Sigmoid colon (tissue), 7 donors: ENCODE measurements around the gene NRAP. TPM values are rescaled to one million over a fixed set of nuclear protein-coding genes. Genes with fewer than 3 reads are reported as not detected.

Experiments used
- DNase-seq: peaks from one replicate; pipeline ENCODE4 v3.0.0-alpha.2; 2019
- H3K27ac ChIP-seq, 4 donors: fragments of 200-600 bp; sonication (generic); one replicate each; pipeline ENCODE4 v1.5.1; 2016 to 2019; ENCODE audit warnings: mild to moderate bottlenecking in 1 of 4
- H3K27me3 ChIP-seq, 3 donors: fragments of 200-600 bp; sonication (generic); one replicate each; pipeline ENCODE4 v1.5.1; 2019; ENCODE audit warnings: mild to moderate bottlenecking in 1 of 3
- H3K36me3 ChIP-seq, 4 donors: fragments of 200-600 bp; sonication (generic); one replicate each; pipeline ENCODE4 v1.5.1; 2016 to 2019
- H3K4me1 ChIP-seq, 4 donors: fragments of 200-600 bp; sonication (generic); one replicate each; pipeline ENCODE4 v1.5.1; 2017 to 2019
- H3K4me3 ChIP-seq, 4 donors: fragments of 200-600 bp; sonication (generic); one replicate each; pipeline ENCODE4 v1.5.1; 2017 to 2019; ENCODE audit warnings: mild to moderate bottlenecking in 2 of 4, moderate library complexity in 1 of 4
- H3K9me3 ChIP-seq, 4 donors: fragments of 200-600 bp in 3 of 4; sonication (generic) in 3 of 4; one replicate each; pipeline versions ENCODE4 v1.5.1 to v1.6.1; 2013 to 2019
- CTCF ChIP-seq, 4 experiments: fragments of 450-650 bp in 3 of 4; fragments of 200-600 bp in 1 of 4; IDR thresholded peaks; one replicate each; pipeline ENCODE4 v1.5.1; 2016 to 2019; ENCODE audit warnings: antibody characterized with exemption in 4 of 4, mild to moderate bottlenecking in 3 of 4, moderate library complexity in 2 of 4
- EP300 ChIP-seq, 4 donors: sonication (generic); formaldehyde crosslinking; IDR thresholded peaks; one replicate each; pipeline ENCODE4 v1.6.1; 2017; ENCODE audit warnings: antibody characterized with exemption in 4 of 4
- POLR2A ChIP-seq, 2 donors: fragments of 450-650 bp; IDR thresholded peaks; one replicate each; pipeline ENCODE4 v1.6.1; 2016; ENCODE audit warnings: antibody characterized with exemption in 2 of 2, mild to moderate bottlenecking in 2 of 2, moderate library complexity in 2 of 2
- POLR2AphosphoS5 ChIP-seq, 4 donors: sonication (generic); formaldehyde crosslinking; IDR thresholded peaks; one replicate each; pipeline ENCODE4 v1.6.1; 2017; ENCODE audit warnings: antibody characterized with exemption in 4 of 4
- WGBS, 2 donors: extraction: QIAGEN DNeasy Blood & Tissue Kit; methylation state at CpG; one replicate each; pipeline ENCODE4 v1.1.7; 2013; 5-methylcytosine and 5-hydroxymethylcytosine counted together
- intact Hi-C: fragments of 100-400 bp; cut with DNase I; formaldehyde crosslinking; loops from one replicate; pipeline ENCODE4 v1.15.1; 2023
- polyA plus RNA-seq, 3 donors: library from polyadenylated mRNA; stranded (reverse); fragments of 200-250 nt; gene quantifications; one replicate each; pipeline ENCODE4 v1.2.3, GENCODE V29; 2013
- total RNA-seq, 4 donors: library from RNA; depleted of rRNA; stranded (reverse); fragments of >200 nt; gene quantifications; one replicate each; pipeline ENCODE4 v1.1.0, GENCODE V29; 2016
- donor health status: healthy with polysubstance abuse.
- donor health status: Bipolar disorder and iron deficiency.
- donor health status: healthy.

The NRAP gene, protein sequence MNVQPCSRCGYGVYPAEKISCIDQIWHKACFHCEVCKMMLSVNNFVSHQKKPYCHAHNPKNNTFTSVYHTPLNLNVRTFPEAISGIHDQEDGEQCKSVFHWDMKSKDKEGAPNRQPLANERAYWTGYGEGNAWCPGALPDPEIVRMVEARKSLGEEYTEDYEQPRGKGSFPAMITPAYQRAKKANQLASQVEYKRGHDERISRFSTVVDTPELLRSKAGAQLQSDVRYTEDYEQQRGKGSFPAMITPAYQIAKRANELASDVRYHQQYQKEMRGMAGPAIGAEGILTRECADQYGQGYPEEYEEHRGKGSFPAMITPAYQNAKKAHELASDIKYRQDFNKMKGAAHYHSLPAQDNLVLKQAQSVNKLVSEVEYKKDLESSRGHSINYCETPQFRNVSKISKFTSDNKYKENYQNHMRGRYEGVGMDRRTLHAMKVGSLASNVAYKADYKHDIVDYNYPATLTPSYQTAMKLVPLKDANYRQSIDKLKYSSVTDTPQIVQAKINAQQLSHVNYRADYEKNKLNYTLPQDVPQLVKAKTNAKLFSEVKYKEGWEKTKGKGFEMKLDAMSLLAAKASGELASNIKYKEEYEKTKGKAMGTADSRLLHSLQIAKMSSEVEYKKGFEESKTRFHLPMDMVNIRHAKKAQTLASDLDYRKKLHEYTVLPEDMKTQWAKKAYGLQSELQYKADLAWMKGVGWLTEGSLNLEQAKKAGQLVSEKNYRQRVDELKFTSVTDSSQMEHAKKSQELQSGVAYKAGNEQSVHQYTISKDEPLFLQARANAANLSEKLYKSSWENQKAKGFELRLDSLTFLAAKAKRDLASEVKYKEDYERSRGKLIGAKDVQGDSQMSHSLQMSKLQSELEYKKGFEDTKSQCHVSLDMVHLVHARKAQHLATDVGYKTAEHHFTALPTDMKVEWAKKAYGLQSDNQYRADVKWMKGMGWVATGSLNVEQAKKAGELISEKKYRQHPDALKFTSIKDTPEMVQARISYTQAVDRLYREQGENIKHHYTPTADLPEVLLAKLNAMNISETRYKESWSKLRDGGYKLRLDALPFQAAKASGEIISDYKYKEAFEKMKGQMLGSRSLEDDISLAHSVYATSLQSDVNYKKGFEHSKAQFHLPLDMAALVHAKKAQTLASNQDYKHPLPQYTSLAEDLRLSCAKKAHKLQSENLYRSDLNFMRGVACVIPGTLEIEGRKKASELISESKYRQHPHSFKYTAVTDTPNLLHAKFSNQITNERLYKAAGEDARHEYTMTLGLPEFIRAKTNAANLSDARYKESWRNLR (N-terminal part only)
- total RNA-seq (not detected), polyA plus RNA-seq (1 to 10 TPM in 1 of 3 donors, under 1 TPM in 2; 0.41 to 1.2 (median 0.46) TPM)

GRCh38 chr10:113663908-113664307 lies at the start of gene NRAP:
Gene NRAP (minus strand): TSS chr10:113664041. CDS start chr10:113663882, 159 bp downstream.
- WGBS, 2 donors = 88 to 91% methylated on average over 5 of the region's 5 CpGs
- Histone ChIP-seq H3K4me3 (no peak within 1 kb of the TSS), H3K27ac (no peak within 1 kb of the TSS), H3K9me3 (no peaks in the 10 kb centered on the region), H3K36me3 (no peaks in the 10 kb centered on the region), H3K4me1 (no peaks in the 10 kb centered on the region), H3K27me3 (no peaks in the 10 kb centered on the region)
- TF ChIP-seq CTCF (IDR thresholded peaks at IDR 0.05) (no peak), POLR2A (IDR thresholded peaks at IDR 0.05) (no peak), POLR2AphosphoS5 (IDR thresholded peaks at IDR 0.05) (no peak), EP300 (IDR thresholded peaks at IDR 0.05) (no peak)
- DNase-seq = no peak
- intact Hi-C loops = no loop called here

DNA sequence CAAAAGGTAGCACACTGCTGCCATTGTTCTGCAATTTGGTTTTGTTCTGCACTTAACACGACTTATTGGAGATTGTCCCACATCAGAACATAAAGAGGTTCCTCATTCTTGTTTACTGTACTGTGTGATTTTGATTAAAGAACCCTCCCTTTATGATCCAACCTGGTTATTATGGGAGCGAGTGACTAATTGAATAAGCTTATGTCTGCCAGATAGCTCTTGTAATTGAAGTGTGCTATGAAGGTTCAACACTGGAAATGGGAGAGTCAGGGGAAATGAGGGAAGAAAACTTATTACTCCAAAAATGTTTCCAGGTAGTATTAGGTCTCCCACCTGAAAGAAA lies 49.8 kb upstream of the NRAP start:
- WGBS, 2 donors = 15 to 74% methylated on average over 2 of the region's 2 CpGs
- Histone ChIP-seq H3K27ac (no peak overlapping the region), H3K4me1 (peaks cover 0 to 33% (median 29%) of the 10 kb centered on the region in 4 donors), H3K9me3 (no peaks in the 10 kb centered on the region), H3K36me3 (peaks cover 0 to 15% (median 3%) of the 10 kb centered on the region in 4 donors), H3K27me3 (no peaks in the 10 kb centered on the region), H3K4me3 (no peak overlapping the region)
- no peak for DNase-seq
- TF ChIP-seq CTCF (IDR thresholded peaks at IDR 0.05) = no peak
- no peak for TF ChIP-seq POLR2A (IDR thresholded peaks at IDR 0.05)
- TF ChIP-seq POLR2AphosphoS5 (IDR thresholded peaks at IDR 0.05) = no peak
- no peak for TF ChIP-seq EP300 (IDR thresholded peaks at IDR 0.05)
- intact Hi-C loops = no loop called here

DNA sequence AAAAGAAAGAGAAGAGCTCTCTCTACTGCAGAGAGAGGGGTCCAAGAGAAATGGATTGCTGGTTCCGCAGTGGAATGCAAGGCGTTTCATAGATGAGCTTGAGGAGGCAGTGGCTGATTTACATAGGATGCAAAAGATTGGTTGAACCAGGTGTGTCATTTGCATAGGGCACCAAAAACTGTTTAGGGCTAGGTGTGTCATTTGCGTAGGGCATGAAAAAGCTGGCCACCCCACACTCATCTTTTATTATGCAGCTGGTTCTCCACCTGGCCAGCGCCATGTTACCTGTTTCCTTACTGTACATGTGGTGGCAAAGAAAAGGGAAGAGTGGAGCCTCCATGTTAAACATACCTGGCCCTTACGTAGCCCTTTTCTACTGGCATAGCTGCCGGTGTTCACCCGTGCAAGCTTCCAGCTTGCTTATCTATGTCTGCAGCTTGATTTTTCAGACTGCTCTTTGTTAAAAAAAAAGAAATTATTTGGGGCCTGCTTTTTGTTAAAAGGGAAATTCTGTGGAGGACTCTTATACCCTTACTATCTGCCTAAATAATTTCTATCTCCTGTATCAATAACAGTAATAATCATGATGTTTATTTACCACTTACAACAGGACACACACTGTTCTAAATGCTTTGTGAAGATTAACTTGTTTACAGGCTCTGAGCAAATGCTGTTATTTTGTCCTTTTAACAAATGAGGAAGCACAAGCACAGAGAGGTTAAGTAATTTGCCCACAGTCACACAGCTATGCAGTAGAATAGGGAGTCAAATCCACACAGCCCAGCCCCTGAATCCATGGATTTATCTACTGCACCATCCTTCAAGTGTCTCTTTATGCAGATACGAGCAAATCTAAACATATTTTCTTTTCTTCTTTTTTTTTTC lies 49.2 kb upstream of the NRAP start:
- Histone ChIP-seq H3K4me1 (peaks cover 0 to 34% (median 29%) of the 10 kb centered on the region in 4 donors), H3K27ac (no peak overlapping the region), H3K4me3 (no peak overlapping the region), H3K27me3 (no peaks in the 10 kb centered on the region), H3K9me3 (no peaks in the 10 kb centered on the region), H3K36me3 (peaks cover 0 to 12% (median 3%) of the 10 kb centered on the region in 4 donors)
- no peak for TF ChIP-seq CTCF (IDR thresholded peaks at IDR 0.05)
- intact Hi-C loops = no loop called here
- DNase-seq = no peak
- WGBS, 2 donors = 28 to 75% methylated on average over 8 of the region's 8 CpGs

- intact Hi-C loops = no loop called here
- Histone ChIP-seq H3K9me3 (no peaks in the 10 kb centered on the region), H3K4me1 (peaks cover 0 to 37% (median 31%) of the 10 kb centered on the region in 4 donors), H3K27ac (no peak overlapping the region), H3K27me3 (no peaks in the 10 kb centered on the region), H3K4me3 (no peak overlapping the region), H3K36me3 (peaks cover 0 to 7% (median 3%) of the 10 kb centered on the region in 4 donors)
- no peak for DNase-seq
- WGBS, 2 donors = 86 to 91% methylated on average over 3 of the region's 3 CpGs
- TF ChIP-seq POLR2AphosphoS5 (IDR thresholded peaks at IDR 0.05) = no peak
- TF ChIP-seq POLR2A (IDR thresholded peaks at IDR 0.05) = no peak
- no peak for TF ChIP-seq CTCF (IDR thresholded peaks at IDR 0.05)
- no peak for TF ChIP-seq EP300 (IDR thresholded peaks at IDR 0.05)
These were observed 48.2 kb upstream of the NRAP start for GRCh38 chr10:113712024-113712423.
